ENCODE results near the gene TIMM22.
A peak's percentile ranks its signal among the peaks of the same experiment; 100 is the strongest.

TIMM22 gene

GRCh38 chr17:1039123-1039507 lies 42.2 kb downstream of the TIMM22 start:
- TF ChIP-seq, protein P1, sequence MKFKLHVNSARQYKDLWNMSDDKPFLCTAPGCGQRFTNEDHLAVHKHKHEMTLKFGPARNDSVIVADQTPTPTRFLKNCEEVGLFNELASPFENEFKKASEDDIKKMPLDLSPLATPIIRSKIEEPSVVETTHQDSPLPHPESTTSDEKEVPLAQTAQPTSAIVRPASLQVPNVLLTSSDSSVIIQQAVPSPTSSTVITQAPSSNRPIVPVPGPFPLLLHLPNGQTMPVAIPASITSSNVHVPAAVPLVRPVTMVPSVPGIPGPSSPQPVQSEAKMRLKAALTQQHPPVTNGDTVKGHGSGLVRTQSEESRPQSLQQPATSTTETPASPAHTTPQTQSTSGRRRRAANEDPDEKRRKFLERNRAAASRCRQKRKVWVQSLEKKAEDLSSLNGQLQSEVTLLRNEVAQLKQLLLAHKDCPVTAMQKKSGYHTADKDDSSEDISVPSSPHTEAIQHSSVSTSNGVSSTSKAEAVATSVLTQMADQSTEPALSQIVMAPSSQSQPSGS (tag by site-specific recombination; IDR thresholded peaks at IDR 0.05; ENCODE audit: low read depth), result no peak
- no peak for TF ChIP-seq ZNF23 (tag by site-specific recombination; IDR thresholded peaks at IDR 0.05; ENCODE audit: borderline replicate concordance)
- TF ChIP-seq FEZF1 (tag by site-specific recombination; IDR thresholded peaks at IDR 0.05), result no peak
- no peak for TF ChIP-seq ZEB2 (tag by site-specific recombination; IDR thresholded peaks at IDR 0.05)
- TF ChIP-seq ZNF48 (tag by site-specific recombination; IDR thresholded peaks at IDR 0.05), result no peak
- TF ChIP-seq ZNF623 (tag by site-specific recombination; IDR thresholded peaks at IDR 0.05), result no peak
- TF ChIP-seq ZNF621 (tag by site-specific recombination; IDR thresholded peaks at IDR 0.05), result no peak
- no peak for TF ChIP-seq TRIM28 (IDR thresholded peaks at IDR 0.05; ENCODE audit: borderline replicate concordance, low read length)
- TF ChIP-seq ZSCAN5A (tag by site-specific recombination; IDR thresholded peaks at IDR 0.05), result no peak
- TF ChIP-seq ZNF529 (tag by site-specific recombination; IDR thresholded peaks at IDR 0.05; ENCODE audit: insufficient replicate concordance), result no peak
- no peak for TF ChIP-seq ZNF274 (IDR thresholded peaks at IDR 0.05; ENCODE audit: low read length)
- TF ChIP-seq ZNF274 (tag by site-specific recombination; IDR thresholded peaks at IDR 0.05; ENCODE audit: borderline replicate concordance), result no peak
- TF ChIP-seq ZNF426 (tag by site-specific recombination; IDR thresholded peaks at IDR 0.05), result no peak
- no peak overlapping the region for H3K4me3 ChIP-seq (ENCODE audit: low read depth, low read length)
- no peaks in the 10 kb centered on the region for H3K9me3 ChIP-seq (ENCODE audit: control insufficient read depth, insufficient read depth, low read depth, low read length)
- ChIA-PET CTCF (interaction anchor here (3.1 kb wide), 1 partner anchor 17 kb away, joined by 20 read pairs; no protein-coding TSS in a partner anchor), POLR2A (no interaction called here)
- no peak overlapping the region for H3K27ac ChIP-seq (ENCODE audit: extremely low read depth, low read depth, low read length)
- peaks cover 0 to 41% of the 10 kb centered on the region in 2 experiments; a peak in 2 of 3 replicates for H3K36me3 ChIP-seq (ENCODE audit: control insufficient read depth in 2 of 2, insufficient read depth in 1 of 2, low read length in 2 of 2)
- peaks cover 6% of the 10 kb centered on the region for H3K4me1 ChIP-seq (ENCODE audit: control insufficient read depth, insufficient read depth, low read length)

DNA sequence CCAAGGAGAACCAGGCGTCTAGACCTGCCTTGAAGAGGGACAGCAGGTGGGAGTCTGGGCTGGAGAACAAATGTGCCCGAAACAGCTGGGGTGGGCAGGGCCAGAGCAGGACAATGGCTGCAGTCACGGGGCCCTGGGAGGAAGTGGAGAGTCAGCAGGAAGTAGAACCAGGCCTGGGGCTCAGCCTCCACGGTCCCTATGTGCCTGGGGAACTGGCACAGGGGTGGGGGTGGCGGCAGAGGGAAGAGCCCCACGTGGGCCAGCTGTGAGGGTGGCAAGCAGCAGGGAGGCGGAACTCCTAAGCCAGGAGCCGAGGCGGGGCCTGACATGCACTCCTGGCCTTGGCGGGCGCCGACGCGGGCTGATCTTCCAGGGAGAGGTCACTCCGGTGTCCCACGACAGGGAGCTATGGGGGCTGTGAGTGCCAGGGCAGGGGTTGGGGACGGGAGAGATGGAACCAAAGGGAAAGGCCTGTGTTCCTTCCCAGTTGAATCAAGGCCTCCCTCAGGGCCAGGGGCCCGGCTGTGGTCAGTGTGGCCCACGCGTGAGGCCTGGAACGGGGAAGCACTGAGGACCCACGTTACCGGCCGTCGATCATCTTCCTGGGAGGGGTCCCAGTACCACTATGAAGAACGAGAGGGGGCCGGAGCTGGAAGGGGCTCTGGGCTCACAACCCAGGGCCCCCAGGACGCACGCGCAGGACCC lies 42.7 kb downstream of the TIMM22 start:
- H3K9me3 ChIP-seq (ENCODE audit: control insufficient read depth, insufficient read depth, low read depth, low read length), result no peaks in the 10 kb centered on the region
- no peak overlapping the region for H3K27ac ChIP-seq (ENCODE audit: extremely low read depth, low read depth, low read length)
- ChIA-PET CTCF (interaction anchor here (3.1 kb wide), 1 partner anchor 17 kb away, joined by 20 read pairs; no protein-coding TSS in a partner anchor), POLR2A (no interaction called here)
- no peak for TF ChIP-seq ZNF157 (tag by site-specific recombination; IDR thresholded peaks at IDR 0.05)
- TF ChIP-seq ZNF341 (tag by site-specific recombination; IDR thresholded peaks at IDR 0.05; ENCODE audit: low read depth), result peak; percentile 71
- peaks cover 1 to 36% of the 10 kb centered on the region in 2 experiments for H3K36me3 ChIP-seq (ENCODE audit: control insufficient read depth in 2 of 2, insufficient read depth in 1 of 2, low read length in 2 of 2)
- H3K4me1 ChIP-seq (ENCODE audit: control insufficient read depth, insufficient read depth, low read length), result peaks cover 7% of the 10 kb centered on the region
- no peak overlapping the region for H3K4me3 ChIP-seq (ENCODE audit: low read depth, low read length)

GRCh38 chr17:1040216-1040600 lies 43.3 kb downstream of the TIMM22 start:
- Histone ChIP-seq H3K4me3 (ENCODE audit: low read depth, low read length) (no peak overlapping the region), H3K9me3 (ENCODE audit: control insufficient read depth, insufficient read depth, low read depth, low read length) (no peaks in the 10 kb centered on the region), H3K4me1 (ENCODE audit: control insufficient read depth, insufficient read depth, low read length) (peaks cover 7% of the 10 kb centered on the region), H3K36me3 (ENCODE audit: control insufficient read depth in 2 of 2, insufficient read depth in 1 of 2, low read length in 2 of 2) (peaks cover 6 to 34% of the 10 kb centered on the region in 2 experiments), H3K27ac (ENCODE audit: extremely low read depth, low read depth, low read length) (no peak overlapping the region)
- ChIA-PET CTCF (interaction anchor here (3.1 kb wide), 1 partner anchor 16 kb away, joined by 20 read pairs; no protein-coding TSS in a partner anchor), POLR2A (no interaction called here)
- TF ChIP-seq IKZF3 (tag by site-specific recombination; IDR thresholded peaks at IDR 0.05), result no peak
- TF ChIP-seq YY1 (tag by site-specific recombination; IDR thresholded peaks at IDR 0.05), result no peak
- TF ChIP-seq, protein P2, sequence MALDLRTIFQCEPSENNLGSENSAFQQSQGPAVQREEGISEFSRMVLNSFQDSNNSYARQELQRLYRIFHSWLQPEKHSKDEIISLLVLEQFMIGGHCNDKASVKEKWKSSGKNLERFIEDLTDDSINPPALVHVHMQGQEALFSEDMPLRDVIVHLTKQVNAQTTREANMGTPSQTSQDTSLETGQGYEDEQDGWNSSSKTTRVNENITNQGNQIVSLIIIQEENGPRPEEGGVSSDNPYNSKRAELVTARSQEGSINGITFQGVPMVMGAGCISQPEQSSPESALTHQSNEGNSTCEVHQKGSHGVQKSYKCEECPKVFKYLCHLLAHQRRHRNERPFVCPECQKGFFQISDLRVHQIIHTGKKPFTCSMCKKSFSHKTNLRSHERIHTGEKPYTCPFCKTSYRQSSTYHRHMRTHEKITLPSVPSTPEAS (tag by site-specific recombination; IDR thresholded peaks at IDR 0.05), result no peak
- TF ChIP-seq, protein P3, sequence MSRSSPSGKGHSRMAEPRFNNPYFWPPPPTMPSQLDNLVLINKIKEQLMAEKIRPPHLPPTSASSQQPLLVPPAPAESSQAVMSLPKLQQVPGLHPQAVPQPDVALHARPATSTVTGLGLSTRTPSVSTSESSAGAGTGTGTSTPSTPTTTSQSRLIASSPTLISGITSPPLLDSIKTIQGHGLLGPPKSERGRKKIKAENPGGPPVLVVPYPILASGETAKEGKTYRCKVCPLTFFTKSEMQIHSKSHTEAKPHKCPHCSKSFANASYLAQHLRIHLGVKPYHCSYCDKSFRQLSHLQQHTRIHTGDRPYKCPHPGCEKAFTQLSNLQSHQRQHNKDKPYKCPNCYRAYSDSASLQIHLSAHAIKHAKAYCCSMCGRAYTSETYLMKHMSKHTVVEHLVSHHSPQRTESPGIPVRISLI (tag by site-specific recombination; IDR thresholded peaks at IDR 0.05), result no peak
- no peak for TF ChIP-seq SCRT1 (tag by site-specific recombination; IDR thresholded peaks at IDR 0.05; ENCODE audit: borderline replicate concordance)
- no peak for TF ChIP-seq SP7 (tag by site-specific recombination; IDR thresholded peaks at IDR 0.05)
- TF ChIP-seq ZNF2 (tag by site-specific recombination; IDR thresholded peaks at IDR 0.05), result no peak
- no peak for TF ChIP-seq ZSCAN18 (tag by site-specific recombination; IDR thresholded peaks at IDR 0.05)
- no peak for TF ChIP-seq ZNF623 (tag by site-specific recombination; IDR thresholded peaks at IDR 0.05)

Measured in HEK293 (cell line).